ENCODE results near the gene KLHDC8A.

DNA sequence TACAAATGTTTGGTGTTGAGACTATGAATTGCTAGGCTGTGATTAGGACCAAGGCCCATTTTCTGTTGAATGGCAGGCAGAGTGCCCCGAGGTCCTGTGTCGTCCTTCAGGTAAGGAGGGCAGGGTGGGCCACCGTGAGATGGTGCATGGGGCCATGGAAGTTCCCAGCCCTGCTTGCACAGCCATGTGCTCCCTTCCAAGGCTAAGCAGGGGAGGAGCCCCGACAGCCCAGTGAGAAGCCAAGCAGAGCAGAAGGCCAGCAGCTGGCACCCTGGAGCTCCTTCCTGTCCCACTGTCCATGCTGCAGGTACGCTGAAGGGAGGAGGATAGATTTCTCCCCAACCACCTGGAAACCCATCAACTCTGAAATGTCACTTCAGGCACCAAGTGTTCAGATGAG is 27.0 kb downstream of the KLHDC8A start:
- TF ChIP-seq, protein P1, sequence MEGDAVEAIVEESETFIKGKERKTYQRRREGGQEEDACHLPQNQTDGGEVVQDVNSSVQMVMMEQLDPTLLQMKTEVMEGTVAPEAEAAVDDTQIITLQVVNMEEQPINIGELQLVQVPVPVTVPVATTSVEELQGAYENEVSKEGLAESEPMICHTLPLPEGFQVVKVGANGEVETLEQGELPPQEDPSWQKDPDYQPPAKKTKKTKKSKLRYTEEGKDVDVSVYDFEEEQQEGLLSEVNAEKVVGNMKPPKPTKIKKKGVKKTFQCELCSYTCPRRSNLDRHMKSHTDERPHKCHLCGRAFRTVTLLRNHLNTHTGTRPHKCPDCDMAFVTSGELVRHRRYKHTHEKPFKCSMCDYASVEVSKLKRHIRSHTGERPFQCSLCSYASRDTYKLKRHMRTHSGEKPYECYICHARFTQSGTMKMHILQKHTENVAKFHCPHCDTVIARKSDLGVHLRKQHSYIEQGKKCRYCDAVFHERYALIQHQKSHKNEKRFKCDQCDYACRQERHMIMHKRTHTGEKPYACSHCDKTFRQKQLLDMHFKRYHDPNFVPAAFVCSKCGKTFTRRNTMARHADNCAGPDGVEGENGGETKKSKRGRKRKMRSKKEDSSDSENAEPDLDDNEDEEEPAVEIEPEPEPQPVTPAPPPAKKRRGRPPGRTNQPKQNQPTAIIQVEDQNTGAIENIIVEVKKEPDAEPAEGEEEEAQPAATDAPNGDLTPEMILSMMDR (IDR thresholded peaks at IDR 0.05): no peak
- TF ChIP-seq POLR2A (IDR thresholded peaks at IDR 0.05): no peak
